Right ventricle myocardium inferior (tissue), 1 donor: ENCODE measurements around the gene F13A1. TPM values are rescaled to one million over a fixed set of nuclear protein-coding genes. Genes with fewer than 3 reads are reported as not detected.
A peak's percentile ranks its signal among the peaks of the same experiment; 100 is the strongest.
"Not testable (repeated sequence)": the region's sequence is repeated elsewhere in the genome, so short reads cannot be mapped to it uniquely, and the experiment has no call there.

Source experiments
- ATAC-seq: fragments of 200-7000 bp; cut with Tn5 transposase; one replicate; pipeline ENCODE4 v1.9.1; 2020; ENCODE audit warnings: mild to moderate bottlenecking, moderate library complexity
- DNase-seq: peaks from one replicate; pipeline ENCODE4 v3.0.0; 2021; ENCODE audit errors: missing footprints
- intact Hi-C: fragments of 100-400 bp; cut with DNase I; formaldehyde crosslinking; loops from one replicate; pipeline ENCODE4 v1.11.0; 2022
- total RNA-seq: library from RNA; stranded (reverse); fragmentation: NEBNext Ultra II Directional; extraction: Animal tissue kit (Norgen Biotek cat#: 25700); gene quantifications from one replicate; pipeline ENCODE4 v1.2.1, GENCODE V29; 2021
- donor health status: DM: no; HTN: yes; CAD: no; lungs with severe emphysema.

Gene F13A1
- total RNA-seq, 1 donor from 2014 or later = 188 TPM

DNA sequence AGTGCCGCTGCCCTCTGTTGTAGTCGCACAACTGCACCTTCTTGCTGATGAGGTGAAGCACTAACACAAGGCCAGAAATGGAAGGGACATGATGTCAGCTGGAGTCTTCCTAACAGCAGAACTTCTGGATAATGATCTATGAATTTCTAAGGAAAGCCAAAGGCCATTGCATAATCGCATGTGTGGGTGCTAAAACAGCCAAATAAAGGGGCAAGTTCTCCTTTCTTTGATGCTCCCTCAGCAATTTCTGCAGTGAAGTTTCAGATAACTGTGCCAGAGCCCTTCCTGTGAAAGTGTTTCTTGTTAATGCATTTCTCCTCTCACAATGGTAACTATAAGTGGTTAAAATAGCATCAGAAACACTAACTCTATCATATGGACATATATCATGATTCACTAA is 8.0 kb upstream of the F13A1 start:
- ATAC-seq (no peak), DNase-seq (no peak)
- intact Hi-C loops = loop anchor here (10.0 kb wide), 1 partner anchor 274 kb away; no protein-coding TSS in a partner anchor

DNA sequence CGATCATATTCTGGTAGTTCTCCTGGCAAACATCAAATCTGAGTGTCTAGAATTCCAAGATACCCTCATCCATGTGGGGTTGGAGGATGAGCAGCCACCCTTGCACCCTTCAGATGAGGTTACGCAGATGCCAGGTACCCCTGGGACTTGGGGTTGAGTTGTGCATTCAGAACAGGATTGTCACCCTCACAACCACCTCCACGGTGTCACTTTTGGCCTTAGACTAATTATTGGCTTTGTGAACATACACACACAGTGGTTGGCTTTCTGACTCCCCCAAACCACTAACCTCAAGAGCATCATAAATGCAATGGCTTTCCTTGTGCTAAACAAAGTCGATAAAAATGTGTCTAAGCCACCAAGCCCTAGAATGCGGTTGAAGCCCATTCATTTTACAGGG is 2.9 kb upstream of the F13A1 start:
- intact Hi-C loops = loop anchor here (10.0 kb wide), 1 partner anchor 269 kb away; no protein-coding TSS in a partner anchor
- ATAC-seq (no peak), DNase-seq (no peak)

DNA sequence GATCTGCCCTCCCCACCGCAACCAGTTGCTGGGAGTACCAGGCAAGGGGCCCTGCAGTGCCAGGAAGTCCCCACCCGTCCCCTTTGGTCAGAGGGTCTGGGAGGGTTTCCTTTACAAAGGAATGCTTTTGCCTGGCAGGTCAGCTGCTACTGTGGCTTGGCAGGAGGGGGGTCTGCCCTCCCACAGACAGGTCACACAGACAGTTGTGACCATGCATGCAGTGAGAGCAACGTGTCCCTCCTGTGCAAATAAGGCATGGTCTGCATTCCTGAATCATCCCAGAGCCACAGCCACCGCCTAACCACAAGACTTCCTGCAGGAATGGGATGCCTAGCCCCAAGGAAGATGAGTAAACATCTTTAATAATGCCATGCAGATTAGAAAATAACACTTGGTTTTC is 439 bp upstream of the F13A1 start:
- intact Hi-C loops = loop anchor here (10.0 kb wide), 1 partner anchor 266 kb away; no protein-coding TSS in a partner anchor
- no peak for DNase-seq
- ATAC-seq = no peak

DNA sequence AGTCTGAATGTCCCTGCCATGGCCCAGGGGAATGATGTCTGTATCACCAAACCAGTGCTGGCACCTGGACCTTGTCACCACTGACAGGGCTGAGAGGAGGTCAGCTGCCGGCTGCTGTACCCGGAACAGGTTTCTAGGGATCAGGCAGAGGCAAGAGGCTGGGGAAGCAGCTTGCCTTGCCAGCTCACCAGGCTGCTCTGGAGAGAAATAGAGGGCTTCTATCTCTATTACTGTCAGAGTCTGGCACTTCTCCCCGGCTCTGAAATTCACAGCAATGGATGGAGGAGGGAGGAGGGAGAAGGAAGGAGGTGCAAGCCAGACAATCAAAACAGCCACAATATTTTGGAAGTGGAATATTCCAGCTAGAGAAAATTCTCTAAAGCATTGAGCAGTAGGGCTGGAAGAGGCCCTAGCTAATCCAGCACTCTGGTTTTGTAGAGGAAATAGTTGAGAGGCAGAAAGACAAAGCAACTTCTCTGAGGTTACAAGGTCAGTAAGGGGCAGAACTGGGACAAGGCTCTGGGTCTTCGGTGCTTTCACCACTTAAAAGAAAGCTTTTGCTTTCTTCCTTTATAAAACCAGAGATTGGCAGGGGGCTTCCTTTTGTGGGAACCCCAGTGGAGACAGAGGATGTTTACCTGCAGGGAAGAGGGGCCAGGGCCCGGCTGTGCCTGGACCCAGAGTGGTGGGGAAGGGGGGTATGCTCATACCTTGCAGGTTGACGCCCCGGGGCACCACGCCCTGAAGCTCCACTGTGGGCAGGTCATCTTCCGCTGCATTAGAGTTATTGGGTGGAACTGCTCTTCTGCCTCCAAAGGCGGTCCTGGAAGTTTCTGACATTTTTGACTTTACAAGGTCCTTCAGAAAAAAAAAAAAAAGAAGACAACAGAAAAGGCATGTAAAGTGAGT is 2.4 kb downstream of the F13A1 start:
- DNase-seq (peak; percentile 80), ATAC-seq (peak; percentile 91)
- intact Hi-C loops = loop anchor here (5.0 kb wide), 4 partner anchors 89 to 944 kb away; no protein-coding TSS in a partner anchor

DNA sequence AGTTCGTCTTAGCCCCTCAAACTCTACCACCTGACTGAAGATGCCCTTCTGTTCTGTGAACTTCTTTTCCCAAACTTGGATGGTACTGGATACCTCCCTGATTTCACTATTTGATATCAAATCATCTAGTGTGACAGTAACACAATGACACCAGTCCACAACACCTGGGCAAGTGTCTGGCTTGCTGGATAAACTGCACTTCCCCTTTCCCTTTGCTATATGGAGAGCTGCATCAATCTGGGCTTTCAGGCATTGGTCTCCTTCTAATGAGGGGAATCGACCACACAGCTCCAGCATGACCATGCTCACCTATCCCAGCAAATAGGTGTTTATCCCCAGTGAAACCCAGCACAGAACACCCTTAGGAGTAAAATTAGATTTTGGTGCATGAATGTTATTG is 3.1 kb downstream of the F13A1 start:
- ATAC-seq = no peak
- no peak for DNase-seq
- intact Hi-C loops = loop anchor here (5.0 kb wide), 4 partner anchors 90 to 945 kb away; no protein-coding TSS in a partner anchor

DNA sequence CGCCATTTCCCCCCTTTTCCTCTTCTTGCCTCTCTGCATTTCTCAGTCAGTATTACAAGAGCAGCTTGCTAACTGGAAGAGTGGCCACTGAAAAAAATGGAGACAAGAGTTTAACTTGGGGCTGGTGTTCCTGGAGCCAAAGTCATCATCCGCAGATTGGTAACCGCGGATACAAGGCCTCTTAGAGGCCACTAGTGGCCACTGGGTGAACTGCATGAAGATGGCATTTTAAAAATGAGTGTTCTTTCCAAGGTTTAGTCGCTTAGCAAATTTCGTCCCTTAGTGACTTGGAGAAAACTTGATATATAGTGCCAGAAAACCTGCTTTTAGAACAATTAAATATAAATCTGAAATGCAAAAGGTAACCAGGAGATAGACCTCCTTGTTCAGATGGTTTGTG is 4.8 kb downstream of the F13A1 start:
- ATAC-seq (no peak), DNase-seq (peak; percentile 59)
- intact Hi-C loops = loop anchor here (5.0 kb wide), 4 partner anchors 92 to 947 kb away; no protein-coding TSS in a partner anchor

DNA sequence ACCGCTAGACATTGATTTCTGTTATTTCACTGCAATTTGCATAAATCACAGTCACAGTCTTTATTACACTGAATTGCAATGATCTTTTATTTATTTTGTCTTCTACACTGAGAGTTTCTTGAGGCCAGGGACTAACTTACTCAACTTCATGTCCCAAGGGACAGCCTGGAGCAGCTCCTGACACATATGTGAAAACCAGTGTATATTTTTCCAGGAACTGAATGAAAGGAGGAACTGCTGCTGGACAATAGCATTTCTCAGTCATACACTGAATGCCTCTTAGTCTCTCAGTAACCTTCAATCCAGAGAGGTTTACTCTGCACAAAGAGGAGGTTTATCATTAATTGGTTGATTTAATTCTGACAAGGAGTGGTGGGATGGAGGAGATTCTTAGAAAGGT is 5.9 kb downstream of the F13A1 start:
- ATAC-seq (no peak), DNase-seq (no peak)
- intact Hi-C loops = no loop called here

DNA sequence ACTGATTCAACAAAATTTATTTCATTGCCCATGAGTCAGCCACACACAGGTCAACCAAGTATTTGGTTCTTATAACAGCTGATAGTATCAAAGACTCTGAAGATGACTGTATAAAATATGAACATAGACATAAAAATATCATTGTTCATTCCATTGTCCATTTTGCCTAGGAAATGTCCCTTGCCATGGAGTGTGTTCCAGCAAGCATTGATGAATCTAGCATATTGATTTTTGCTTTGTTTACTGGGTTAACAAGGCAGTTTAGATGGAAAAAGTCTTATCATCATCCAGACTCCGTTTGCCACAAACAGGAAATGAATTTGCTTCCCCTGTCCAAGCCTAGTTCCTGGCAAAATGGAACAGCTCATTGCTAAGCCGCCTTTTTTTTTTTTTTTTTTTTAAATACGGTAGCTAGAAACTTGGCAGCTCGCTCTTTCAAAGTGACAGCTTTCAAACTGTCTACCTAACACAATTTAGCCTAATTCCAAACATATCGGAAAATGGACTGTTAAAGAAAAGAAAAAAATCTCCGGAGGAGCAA is 7.5 kb downstream of the F13A1 start:
- DNase-seq (no peak), ATAC-seq (no peak)
- intact Hi-C loops = no loop called here

DNA sequence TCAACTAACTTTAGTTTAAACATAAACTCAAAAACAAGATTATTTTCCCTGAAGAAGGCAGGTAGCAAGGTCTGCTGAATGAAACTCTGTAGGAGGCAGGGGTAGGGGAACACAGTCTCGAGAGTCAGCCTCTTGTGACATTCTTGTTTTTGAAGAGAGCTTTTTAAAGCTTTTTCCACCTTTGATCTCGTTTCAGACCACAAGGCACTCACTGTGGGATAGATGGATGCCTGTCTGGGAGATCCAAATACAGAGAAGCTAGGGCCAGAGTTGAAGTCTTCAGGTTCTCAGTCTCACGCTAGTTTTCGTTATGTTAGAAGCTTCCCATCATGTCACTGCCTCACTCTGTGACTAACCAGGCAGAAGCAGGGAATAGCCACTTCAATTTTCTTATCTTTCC is 14.9 kb downstream of the F13A1 start:
- intact Hi-C loops = no loop called here
- DNase-seq = no peak
- ATAC-seq = no peak

DNA sequence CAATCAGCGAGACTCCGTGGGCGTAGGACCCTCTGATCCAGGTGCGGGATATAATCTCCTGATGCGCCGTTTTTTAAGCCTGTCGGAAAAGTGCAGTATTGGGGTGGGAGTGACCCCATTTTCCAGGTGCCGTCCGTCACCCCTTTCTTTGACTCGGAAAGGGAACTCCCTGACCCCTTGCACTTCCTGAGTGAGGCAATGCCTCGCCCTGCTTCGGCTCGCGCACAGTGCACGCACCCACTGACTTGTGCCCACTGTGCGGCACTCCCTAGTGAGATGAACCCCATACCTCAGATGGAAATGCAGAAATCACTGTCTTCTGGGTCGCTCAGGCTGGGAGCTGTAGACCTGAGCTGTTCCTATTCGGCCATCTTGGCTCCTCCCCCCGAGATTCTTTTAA is 20.1 kb downstream of the F13A1 start:
- DNase-seq, ATAC-seq, intact Hi-C loops: not testable (repeated sequence)

DNA sequence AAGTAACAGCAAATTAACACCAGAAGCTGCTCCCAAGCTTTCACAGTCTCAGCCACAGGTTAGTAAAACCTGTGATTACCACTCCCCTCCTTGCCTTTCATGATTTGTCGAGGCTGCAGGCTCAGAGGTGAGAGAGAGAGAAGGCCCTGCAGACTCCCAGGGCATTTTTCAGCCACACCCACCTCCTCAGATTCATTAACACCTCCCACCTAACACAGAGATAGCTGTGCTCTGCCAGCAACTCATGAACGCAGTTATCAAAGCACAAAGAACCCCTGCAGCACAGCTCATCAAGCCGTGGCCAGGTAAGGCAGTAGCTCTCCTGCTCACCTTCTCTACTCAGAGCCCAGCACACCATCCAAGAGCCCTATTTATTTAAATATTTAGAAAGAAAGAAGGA is 27.1 kb downstream of the F13A1 start:
- DNase-seq (no peak), ATAC-seq (no peak)
- intact Hi-C loops = no loop called here

DNA sequence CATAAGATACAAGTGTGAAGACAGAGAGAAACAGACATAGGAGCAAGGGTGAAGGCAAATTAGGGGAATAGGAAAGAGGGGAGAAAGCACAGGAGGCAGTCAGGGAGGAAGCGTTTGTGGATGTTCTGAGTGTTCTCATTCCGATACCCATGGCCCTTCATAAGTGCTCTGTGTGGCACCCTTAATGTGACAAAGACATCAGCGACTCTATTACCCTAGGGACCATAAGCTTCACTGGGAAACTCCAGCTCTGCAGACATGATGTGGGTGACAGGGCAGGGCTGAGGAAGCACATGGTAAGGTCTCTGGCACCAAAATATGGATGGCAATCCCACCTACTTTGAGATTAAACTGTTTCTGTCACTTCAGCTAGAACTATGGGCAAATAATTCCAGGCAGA is 33.0 kb downstream of the F13A1 start:
- intact Hi-C loops = no loop called here
- ATAC-seq (no peak), DNase-seq (no peak)

DNA sequence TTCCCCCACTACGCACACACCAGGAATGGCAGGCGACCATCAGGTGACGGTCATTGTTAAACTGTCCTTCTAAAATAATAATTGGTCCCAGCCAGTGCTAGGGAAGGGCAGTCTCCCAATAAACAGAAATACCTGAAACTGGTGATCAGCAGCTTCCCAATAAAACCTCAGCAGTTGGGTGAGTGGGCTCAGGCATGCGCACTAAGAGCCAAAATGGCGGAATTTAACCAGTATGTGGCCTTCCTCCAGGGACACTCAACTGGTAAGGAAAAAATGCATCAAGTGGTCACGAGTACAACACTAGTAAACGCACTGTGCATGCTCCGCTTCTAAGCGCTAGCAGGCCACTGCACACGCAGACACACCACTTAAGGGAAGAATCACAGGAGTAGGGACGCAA is 34.8 kb downstream of the F13A1 start:
- no peak for DNase-seq
- intact Hi-C loops = no loop called here
- no peak for ATAC-seq

DNA sequence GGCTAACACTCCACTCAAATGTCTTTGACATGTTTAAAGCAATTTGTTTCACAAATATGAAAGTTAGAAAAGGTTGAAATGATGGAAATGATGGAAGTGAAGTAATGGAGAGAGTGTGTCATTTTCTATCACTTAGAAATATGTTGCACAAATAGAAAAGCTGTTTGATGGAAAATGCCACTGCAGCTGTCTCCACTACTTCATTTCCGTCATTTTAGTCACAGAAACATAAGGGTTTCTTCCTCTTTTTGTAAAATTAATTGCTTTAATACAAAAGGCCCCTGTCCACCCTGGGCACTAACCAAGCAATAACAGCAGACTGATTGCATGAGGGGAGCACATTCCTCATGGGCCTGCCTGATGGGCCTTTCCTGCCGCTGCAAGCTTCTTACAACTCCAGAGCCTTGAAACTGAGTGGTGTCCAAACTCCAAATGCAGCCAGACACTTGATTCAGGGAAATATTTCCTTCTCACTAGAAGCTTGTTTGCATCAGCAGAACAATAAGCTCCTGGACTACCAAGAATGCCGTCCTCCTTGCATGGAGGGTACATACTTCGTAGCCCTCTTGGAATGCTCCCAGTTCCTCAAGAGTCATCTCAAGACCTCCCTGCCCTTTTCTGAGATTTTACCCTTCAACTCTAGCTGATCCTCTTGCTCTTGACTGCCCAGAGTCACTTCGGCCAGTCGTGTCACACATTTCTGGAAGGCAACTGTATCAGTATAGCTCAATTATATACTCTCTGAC is 36.1 kb downstream of the F13A1 start:
- intact Hi-C loops = no loop called here
- ATAC-seq (no peak), DNase-seq (no peak)

DNA sequence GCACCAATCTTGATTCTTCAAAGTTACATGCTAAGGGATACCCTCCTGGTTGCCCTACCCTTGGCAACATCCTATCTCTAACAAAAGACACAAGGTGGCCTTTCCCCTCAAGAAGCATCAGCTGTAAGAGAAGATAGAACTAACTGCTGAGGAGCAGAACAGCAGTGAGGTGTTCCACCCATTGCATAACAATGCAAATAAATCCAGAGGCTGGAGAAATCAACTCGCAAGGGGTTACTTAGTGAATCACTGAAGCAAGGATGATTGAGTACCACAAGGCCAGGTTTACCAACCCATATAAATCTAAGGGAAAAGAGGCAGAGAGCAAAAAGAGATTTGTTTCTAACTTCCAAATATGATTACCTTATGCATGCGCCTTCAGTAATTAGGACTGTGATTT is 36.7 kb downstream of the F13A1 start:
- no peak for ATAC-seq
- intact Hi-C loops = no loop called here
- DNase-seq = no peak

DNA sequence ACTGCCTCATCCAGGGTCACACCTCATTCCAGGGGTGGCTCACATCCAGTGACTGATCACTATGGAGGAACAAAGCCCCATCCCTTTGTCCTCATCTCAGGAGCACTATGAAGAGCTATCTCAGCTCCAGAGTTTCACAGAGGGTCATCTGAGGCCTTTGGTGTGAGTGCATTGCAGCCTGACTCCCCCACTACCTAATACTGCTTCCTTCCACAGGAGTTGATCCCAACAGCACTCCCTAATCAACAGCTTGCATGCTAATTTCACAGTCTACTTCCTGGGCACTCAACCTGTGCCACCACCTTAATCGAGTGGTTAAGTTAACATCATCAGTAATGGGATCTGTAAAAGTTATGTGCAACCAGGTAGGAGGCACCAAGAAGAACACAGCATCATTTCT is 37.7 kb downstream of the F13A1 start:
- DNase-seq = no peak
- no peak for ATAC-seq
- intact Hi-C loops = no loop called here

DNA sequence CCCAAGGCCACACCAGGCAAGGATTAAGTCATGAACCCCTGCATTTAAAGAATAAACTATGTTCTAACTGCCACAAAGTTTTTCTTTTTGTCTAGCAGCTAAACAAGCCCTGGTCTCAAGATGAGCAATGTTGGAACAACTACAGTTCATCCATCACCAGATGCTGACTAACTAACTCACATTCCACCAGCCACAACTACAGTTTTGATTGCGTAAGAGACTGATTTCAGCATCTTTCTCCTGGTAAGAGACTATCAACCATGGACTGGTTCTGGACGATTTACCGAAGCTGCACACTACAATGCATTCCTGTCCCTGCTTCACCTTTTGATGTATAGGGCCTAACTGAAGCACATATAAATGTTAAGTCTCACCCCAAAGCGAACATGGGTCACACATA is 43.0 kb downstream of the F13A1 start:
- ATAC-seq = no peak
- intact Hi-C loops = no loop called here
- no peak for DNase-seq

DNA sequence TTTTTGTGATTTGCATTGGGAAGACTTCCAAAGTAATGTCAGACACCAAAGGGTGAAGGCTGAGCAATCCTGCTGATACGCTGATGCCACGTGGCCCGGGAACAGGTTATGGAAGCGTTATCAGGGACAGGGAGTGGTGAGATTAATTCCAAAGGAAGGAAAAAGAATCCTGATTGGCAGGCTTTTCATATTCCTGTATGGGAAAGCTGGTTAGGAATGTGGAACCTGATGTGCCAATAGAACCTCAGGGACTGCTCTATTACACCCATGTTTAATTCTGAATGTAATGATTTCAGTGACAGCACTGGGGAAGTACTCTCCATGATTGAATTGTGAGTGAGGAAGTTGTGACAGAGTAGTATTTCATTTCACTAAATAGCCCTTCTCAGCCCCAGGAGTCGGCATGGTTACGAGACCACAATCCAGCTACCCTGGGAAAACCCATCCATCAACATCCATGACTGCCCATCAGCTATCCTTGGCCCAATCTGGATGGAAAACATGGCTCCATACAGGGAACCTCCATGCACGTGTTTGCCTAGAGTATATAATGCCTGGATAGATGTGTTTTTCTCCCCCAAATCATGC is 49.4 kb downstream of the F13A1 start:
- DNase-seq (no peak), ATAC-seq (no peak)
- intact Hi-C loops = no loop called here

DNA sequence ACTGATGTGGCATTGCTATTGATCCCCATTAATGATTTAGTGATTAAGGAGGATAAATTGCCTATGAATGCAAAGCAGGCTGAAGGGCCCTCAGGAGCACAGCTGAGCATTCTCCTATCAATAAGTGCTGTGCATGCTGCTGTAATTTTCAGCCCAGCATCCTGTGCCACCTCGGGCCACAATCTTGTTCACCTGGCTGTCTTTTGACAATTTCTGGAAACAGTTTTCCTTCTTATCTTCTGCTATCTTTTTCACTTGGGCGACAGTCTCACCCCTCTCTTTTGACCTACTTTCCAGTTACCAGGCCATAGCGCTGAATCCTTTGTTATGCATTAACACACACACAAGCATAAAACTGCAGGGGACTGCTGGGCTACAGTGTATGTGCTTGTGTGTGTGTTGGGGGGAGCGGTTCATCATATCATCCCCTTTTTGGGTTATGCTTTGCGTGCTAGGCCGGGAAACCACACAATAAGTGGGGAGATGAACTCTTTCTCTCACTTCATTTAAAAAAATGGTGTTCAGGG is 60.2 kb downstream of the F13A1 start:
- intact Hi-C loops = no loop called here
- ATAC-seq = no peak
- DNase-seq = no peak
